HT1080 (cell line): Measurements from ENCODE around the gene SUB1. TPM values are rescaled to one million over a fixed set of nuclear protein-coding genes. Genes with fewer than 3 reads are reported as not detected.
"Not testable (repeated sequence)": the region's sequence is repeated elsewhere in the genome, so short reads cannot be mapped to it uniquely, and the experiment has no call there.

ENCODE experiments used
- DNase-seq: peaks from one replicate; pipeline ENCODE4 v3.0.0-alpha.2; 2015; ENCODE audit warnings: low read depth
- total RNA-seq: library from RNA; depleted of rRNA; stranded (reverse); fragments of >200 nt; shearing (Covaris generic); gene quantifications from 2 replicates; pipeline ENCODE4 v1.2.3, GENCODE V29; 2014

The SUB1 gene
- total RNA-seq, 1 experiment from 2014 or later = 304 TPM

GRCh38 chr5:32598997-32599549 lies 13.7 kb downstream of the SUB1 start:
- DNase-seq = no peak

GRCh38 chr5:32600054-32600622 lies 14.8 kb downstream of the SUB1 start:
- peak; percentile 66 for DNase-seq

- DNase-seq = no peak
These were observed 16.4 kb downstream of the SUB1 start for GRCh38 chr5:32601623-32602295.

- DNase-seq = no peak
These were observed 17.5 kb downstream of the SUB1 start for GRCh38 chr5:32602906-32603305.

- no peak for DNase-seq
These were observed 19.7 kb downstream of the SUB1 start for GRCh38 chr5:32604800-32605765.

GRCh38 chr5:32605766-32606152 lies 20.4 kb downstream of the SUB1 start:
- no peak for DNase-seq

- no peak for DNase-seq
These were observed 27.0 kb downstream of the SUB1 start for GRCh38 chr5:32612134-32612888.

- DNase-seq = peak; percentile 68
These were observed 27.8 kb downstream of the SUB1 start for GRCh38 chr5:32613050-32613672.

- no peak for DNase-seq
These were observed 29.9 kb downstream of the SUB1 start for GRCh38 chr5:32615236-32615635.

GRCh38 chr5:32618962-32619361 lies 33.6 kb downstream of the SUB1 start:
- DNase-seq = no peak

- no peak for DNase-seq
These were observed 35.9 kb downstream of the SUB1 start for GRCh38 chr5:32621256-32621655.

- no peak for DNase-seq
These were observed 39.7 kb downstream of the SUB1 start for GRCh38 chr5:32625106-32625505.

- no peak for DNase-seq
These were observed 40.2 kb downstream of the SUB1 start for GRCh38 chr5:32625547-32625946.

- no peak for DNase-seq
These were observed 42.0 kb downstream of the SUB1 start for GRCh38 chr5:32627219-32627870.

GRCh38 chr5:32628049-32628844 lies 42.9 kb downstream of the SUB1 start:
- DNase-seq = no peak

GRCh38 chr5:32630867-32631491 lies 45.6 kb downstream of the SUB1 start:
- no peak for DNase-seq

GRCh38 chr5:32633017-32633416 lies 47.7 kb downstream of the SUB1 start:
- DNase-seq = not testable (repeated sequence)

- DNase-seq = no peak
These were observed 53.0 kb downstream of the SUB1 start for GRCh38 chr5:32638309-32638708.

GRCh38 chr5:32639943-32640342 lies 54.6 kb downstream of the SUB1 start:
- no peak for DNase-seq
